Astrocyte of the spinal cord (primary cell): ENCODE measurements around the gene AUTS2.
"Not testable (repeated sequence)": the region's sequence is repeated elsewhere in the genome, so short reads cannot be mapped to it uniquely, and the experiment has no call there.

Experiments used
- DNase-seq: peaks from one replicate; pipeline ENCODE4 v3.0.0; 2011; ENCODE audit warnings: low read depth, low spot score
- H3K4me3 ChIP-seq: 2 replicates; pipeline ENCODE4 v1.5.1; 2011; ENCODE audit warnings: low read depth, mild to moderate bottlenecking, low read length, moderate library complexity
- in situ Hi-C: cut with HindIII; loops from 2 replicates; pipeline ENCODE4 v1.10.0; 2017; ENCODE audit warnings: low sequenced_read_pairs
- TF ChIP-seq, protein P1 (sequence below): IDR thresholded peaks from 2 replicates; pipeline ENCODE4 v1.5.1; 2012; ENCODE audit warnings: low read depth, mild to moderate bottlenecking, low read length, inconsistent platforms

AUTS2 gene

DNA sequence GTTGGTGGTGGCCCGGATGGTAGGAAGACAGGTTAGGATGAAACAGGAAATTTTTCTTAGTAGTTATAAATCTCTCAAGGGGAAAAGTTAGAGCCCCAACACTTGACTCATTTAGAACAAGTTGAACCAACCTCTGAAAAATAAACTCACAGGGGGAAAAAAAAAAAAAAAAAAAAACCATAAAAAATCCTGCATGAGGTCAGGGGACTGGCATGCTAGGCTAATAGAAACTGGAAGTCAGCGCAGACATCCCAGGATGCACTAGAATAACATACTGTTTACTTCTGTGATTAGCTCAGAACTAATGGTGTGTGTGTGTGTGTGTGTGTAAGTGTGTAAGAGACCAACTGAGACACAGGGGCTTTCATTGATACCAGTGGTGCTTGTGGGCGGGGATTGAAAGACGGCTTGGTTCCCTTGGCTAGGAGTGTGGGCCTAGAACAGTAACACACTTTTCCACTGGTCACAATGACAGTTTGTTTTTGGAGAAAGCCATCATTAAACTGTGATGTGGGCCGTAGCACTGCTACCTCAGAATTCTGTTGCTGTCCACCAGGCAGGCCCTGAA, 1042.1 kb downstream of the AUTS2 start:
- in situ Hi-C loops: no loop called here
- TF ChIP-seq, protein P1, sequence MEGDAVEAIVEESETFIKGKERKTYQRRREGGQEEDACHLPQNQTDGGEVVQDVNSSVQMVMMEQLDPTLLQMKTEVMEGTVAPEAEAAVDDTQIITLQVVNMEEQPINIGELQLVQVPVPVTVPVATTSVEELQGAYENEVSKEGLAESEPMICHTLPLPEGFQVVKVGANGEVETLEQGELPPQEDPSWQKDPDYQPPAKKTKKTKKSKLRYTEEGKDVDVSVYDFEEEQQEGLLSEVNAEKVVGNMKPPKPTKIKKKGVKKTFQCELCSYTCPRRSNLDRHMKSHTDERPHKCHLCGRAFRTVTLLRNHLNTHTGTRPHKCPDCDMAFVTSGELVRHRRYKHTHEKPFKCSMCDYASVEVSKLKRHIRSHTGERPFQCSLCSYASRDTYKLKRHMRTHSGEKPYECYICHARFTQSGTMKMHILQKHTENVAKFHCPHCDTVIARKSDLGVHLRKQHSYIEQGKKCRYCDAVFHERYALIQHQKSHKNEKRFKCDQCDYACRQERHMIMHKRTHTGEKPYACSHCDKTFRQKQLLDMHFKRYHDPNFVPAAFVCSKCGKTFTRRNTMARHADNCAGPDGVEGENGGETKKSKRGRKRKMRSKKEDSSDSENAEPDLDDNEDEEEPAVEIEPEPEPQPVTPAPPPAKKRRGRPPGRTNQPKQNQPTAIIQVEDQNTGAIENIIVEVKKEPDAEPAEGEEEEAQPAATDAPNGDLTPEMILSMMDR: no peak
- no peak overlapping the region for H3K4me3 ChIP-seq
- peak; percentile 78 for DNase-seq

DNA sequence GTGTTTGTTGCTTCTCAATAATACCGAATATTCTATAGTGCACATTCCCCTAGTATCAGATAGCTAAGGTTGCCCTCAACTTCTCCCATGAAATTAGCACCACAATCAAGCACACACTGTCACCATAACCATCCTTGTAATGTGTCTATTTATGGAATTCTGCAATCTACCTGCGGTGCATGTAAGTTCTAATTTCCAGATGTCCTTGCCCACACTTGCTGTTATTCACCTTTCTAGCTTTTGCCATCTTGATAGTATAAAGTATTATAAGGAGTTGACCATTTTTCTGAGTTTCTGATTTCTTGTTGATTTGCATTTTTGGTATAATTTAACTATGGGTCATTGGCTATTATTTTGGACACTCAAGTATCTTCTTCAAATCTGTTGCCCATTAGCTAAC, 1043.6 kb downstream of the AUTS2 start:
- H3K4me3 ChIP-seq: no peak overlapping the region
- in situ Hi-C loops: no loop called here
- DNase-seq: no peak
- TF ChIP-seq, protein P1: no peak

DNA sequence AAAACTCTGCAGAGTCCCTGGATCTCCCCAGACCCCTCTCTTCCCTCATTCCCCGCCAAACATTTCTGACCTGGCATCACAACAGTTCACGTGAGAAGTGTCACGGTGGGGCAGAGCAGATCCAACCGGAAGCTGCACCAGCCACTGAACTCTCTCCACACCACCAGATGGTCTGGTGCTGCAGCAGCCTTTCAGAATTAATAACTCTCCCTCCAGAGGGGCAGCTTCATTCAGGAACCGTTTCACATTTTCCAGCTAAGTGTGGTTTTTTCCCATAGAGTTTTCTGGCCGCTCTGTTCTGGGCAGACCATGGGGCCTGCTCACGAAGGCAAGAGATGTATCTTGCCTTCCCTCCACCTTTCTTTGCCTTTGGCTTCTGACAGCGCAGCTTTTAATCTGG, 1047.0 kb downstream of the AUTS2 start:
- TF ChIP-seq, protein P1: no peak
- in situ Hi-C loops: no loop called here
- no peak for DNase-seq
- H3K4me3 ChIP-seq: no peak overlapping the region

DNA sequence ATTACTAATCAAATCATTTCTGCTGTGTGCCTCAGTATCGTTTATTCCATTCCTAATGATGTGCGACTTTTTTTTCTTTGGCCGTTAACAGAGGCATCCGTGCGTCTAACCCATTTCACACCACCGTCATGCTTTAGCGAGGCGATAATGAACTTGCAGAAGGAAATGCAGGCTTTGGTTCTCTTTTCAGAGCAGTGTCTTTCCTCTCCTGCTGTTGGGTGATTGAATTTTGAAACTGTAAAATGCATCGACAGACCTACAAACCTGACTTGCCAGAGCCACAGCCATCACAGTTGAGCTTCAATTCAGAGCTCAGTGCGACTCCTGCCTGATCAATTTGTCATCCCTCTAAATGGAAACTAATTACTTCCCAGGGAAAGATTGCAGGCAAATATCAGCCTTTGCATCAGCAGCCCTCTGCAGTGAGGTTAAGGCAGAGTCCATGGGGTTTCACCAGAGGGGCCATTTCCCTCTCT, 1047.6 kb downstream of the AUTS2 start:
- TF ChIP-seq, protein P1: no peak
- no peak overlapping the region for H3K4me3 ChIP-seq
- DNase-seq: no peak
- in situ Hi-C loops: no loop called here

DNA sequence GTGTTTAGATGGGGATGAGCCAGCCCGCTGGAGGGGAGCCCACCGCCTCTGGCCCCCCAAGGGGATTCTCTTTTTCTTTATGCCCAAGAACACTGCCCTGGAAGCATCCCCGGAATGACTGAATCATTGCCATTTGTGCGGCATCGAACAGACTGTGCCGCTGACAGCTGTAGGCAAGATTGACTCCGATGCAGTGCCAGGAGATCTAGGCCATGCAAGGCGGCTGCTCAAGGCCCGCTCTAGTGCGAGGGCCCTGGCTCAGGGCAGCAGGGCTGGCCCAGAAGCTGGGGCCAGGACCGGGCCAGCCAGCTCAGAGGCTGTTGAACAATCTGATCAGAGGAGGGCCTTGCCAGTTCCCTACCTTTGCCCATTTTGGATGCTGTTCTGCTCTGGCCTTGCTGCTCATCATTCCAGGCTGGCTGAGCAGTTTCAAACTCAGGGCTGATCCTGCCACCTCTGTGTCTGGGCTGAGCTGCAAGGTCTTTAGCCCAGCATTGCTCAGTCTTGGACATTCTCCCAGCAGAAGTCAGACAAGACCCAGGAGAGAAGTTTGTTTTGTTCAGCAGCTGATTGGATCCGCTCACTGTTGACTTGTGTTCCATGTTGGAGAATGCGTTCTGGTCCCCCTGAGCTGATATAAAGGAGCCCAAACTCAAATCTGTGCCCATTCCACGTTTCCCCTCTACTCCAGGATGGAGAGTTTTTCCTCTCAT, 1048.4 kb downstream of the AUTS2 start:
- in situ Hi-C loops: no loop called here
- no peak for DNase-seq
- TF ChIP-seq, protein P1: no peak
- H3K4me3 ChIP-seq: no peak overlapping the region

DNA sequence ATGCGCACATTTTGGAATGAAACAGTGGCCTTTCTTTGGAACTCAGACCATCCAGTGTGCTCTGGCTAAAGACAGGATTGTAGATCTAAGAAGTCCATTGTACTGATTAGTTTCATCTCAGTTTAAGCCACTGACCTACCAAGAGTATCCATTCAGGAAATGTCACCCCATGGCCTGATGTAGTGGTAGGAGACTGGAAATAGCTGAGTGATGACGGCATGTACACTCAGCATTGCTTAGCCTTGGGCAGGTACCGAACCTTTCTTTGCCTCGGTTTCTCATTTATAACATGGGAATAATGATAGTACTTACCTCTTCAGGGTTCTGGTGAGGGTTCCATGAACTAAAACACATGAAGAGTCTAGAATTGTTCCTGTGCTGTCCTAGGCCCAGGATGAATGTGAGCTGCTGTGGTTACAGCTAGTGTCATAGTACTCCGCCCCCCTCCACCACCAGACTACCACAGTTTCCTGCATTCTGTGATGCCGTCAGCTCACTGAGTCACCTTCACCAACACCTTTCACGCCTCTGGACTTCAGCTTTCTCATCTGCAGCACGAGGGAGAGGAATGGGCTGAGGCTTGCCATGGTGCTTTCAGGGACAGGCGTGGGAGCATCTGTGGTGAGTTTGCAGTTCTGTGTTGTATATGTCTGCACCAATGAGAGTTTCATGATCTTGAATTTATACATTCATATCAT, 1049.7 kb downstream of the AUTS2 start:
- in situ Hi-C loops: no loop called here
- TF ChIP-seq, protein P1: no peak
- H3K4me3 ChIP-seq: no peak overlapping the region
- peak; percentile 85 for DNase-seq

DNA sequence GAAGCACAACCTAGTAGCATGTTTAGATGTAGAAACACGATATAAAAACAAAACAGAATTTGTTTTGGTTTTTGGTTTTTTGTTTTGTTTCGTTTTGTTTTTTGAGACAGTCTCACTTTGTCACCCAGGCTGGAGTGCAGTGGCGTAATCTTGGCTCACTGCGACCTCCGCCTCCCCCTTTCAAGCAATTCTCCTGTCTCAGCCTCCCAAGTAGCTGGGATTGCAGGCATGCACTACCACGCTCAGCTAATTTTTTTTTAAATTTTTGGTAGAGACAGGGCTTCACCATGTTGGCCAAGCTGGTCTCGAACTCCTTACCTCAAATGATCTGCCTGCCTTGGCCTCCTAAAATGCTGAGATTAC, 1050.2 kb downstream of the AUTS2 start:
- in situ Hi-C loops, DNase-seq, H3K4me3 ChIP-seq: not testable (repeated sequence)
